Activated naive CD4-positive, alpha-beta T cell (primary cell): ENCODE data around the gene OR52B6.
"Not testable (repeated sequence)": the region's sequence is repeated elsewhere in the genome, so short reads cannot be mapped to it uniquely, and the experiment has no call there.

Experiments
- DNase-seq, 4 experiments: peaks; one replicate each; lab custom pipeline; 2025; lab: John Stamatoyannopoulos, UW

The OR52B6 gene

DNA sequence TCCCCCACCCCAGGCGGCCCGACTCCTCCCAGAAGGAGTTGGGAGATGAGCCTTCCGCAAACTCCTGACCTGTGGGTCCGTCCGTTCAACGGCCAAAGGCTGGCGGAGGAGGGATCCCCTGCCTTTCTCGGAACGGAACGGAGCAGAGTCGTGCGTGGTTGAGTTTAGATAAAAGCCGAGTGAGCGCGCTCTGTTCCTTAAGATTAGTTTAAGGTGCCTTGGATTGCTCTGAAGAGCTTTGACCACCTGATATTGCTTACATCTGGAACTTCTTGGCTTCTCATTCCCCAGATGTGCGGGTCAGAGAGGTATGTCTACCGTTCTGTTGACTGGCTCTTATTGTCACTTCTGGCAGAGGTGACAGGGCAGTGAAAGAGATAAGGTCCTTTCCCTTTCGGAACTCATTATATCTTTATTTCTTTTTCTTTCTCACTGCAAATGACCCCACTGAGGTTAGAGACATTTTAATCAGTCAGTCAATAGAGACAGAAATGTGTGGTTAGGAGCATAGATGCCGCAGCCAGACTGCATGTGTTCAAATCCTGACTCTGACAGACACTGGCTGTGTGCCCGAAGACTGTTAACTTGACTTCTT is 16.0 kb downstream of the OR52B6 start, which contains the start of gene TRIM6:
TSS of gene TRIM6 (plus strand) at position 31 of the 595 bp plus-strand sequence. CDS start at position 292, 261 bp downstream.
- DNase-seq = no peak

DNA sequence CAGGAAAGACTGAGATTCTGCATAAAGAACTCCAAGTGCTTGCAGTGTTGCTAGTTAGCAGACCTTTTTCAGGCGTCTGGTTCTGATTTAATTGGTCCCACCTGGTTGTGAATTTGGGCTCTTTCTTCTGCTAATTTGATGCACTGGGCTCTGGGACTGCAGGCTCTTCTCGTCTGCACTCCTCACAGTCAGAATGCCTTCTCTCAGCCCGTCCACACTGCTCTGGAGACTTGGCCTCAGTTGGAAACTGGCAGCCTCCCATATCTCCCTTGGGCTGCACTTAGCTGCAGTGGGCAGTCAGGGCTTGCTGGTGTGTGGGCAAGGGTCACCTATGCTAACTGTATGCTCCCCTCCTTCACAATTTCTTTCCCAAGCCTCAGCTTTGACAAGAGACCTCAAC is 17.3 kb downstream of the OR52B6 start:
- DNase-seq = no peak

DNA sequence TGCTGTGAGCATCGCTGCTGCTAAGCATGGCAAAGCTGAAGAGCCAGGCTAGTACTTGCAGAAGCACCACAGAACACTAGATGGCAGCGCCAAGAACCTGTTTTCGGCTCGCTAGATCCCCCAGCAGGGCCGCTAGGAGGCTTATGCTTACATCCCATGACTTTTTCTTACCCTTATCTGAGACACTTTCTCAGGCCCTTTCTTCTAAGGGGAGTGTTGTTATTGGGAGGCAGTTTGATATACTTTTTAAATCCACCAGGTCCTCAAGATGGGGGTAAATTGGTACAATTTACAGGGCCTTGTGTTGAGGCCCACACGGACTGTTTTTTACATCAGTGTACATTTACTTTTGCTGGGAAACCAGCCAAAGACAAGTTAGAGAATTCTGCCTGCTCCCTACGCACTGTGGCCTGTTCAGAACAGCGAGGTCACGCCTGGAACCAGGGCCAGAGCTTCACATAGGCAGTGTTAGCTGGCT is 19.7 kb downstream of the OR52B6 start:
- DNase-seq = peak in 2 of 4 experiments; percentile 17 to 45

DNA sequence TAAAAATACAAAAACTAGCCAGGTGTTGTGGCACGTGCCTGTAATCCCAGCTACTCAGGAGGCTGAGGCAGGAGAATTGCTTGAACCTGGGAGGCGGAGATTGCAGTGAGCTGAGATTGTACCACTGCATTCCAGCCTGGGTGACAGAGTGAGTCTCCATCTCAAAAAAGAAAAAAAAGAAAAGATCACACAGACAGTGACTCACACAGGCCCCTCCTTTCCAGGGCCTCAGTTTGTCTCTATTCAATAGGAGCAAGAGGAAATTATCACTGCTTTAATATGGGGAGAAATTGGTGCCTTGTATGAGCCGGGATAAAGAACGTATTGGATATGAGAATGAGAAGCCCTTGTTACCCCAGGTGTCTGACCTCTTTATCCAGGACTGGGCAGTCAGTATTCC is 22.1 kb downstream of the OR52B6 start:
- not testable (repeated sequence) for DNase-seq

DNA sequence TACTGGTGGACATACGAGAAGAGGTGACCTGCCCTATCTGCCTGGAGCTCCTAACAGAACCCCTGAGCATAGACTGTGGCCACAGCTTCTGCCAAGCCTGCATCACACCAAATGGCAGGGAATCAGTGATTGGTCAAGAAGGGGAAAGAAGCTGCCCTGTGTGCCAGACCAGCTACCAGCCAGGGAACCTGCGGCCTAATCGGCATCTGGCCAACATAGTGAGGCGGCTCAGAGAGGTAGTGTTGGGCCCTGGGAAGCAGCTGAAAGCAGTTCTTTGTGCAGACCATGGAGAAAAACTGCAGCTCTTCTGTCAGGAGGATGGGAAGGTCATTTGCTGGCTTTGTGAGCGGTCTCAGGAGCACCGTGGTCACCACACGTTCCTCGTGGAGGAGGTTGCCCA is 22.6 kb downstream of the OR52B6 start:
- DNase-seq = no peak

DNA sequence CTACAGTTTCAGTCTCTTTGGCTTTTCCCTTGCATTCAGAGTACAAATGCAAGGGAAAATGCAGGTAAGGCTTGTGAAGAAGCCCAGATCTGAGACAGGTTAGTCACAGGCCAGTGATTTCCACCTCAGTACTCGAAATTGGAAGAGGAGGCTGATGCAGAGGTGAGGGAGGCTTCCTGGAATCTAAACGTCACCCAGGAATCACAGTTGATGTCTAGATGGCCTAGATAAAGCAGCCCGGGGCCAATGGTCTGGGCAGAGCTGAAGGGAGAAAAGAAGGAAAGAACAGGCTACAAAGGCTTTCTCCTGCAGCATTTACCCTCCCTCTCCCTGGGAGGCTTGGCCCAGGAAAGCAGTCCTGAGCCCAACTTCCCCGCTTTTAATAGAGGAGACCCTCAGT is 24.2 kb downstream of the OR52B6 start:
- no peak for DNase-seq

DNA sequence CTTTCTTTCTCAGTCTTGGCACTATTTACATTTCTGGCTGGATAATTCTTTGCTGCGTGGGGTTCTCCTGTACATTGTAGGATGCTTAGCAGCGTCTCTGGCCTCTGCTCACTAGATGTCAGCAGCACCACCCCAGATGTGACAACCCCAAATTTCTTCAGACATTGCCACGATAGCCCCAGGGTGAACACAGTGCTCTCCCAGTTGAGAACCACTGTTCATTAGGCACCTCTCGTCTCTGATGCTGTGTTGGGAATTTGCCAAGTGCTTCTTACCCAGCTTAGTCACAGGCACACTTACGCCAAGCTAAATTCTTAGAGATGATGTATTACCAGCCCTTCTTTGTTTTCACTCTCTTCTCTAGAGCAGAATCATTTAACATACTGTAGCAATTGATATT is 25.2 kb downstream of the OR52B6 start:
- no peak for DNase-seq

DNA sequence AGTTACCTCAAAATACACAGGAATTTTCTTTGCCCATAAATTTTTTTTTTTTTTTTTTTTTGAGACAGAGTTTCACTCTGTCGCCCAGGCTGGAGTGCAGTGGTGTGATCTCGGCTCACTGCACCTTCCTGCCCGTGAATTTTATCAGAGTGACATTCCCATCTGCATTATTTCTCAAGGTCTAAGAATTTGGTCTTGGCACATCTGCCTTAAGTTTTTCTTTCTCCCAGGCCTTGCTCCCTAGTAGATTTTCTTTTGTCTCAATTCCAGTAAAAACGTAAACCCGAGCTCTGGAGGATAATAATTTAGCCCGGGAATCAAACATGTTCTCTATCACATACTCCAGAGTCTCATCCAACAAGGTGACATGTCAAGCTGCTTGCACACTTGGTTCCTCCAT is 28.1 kb downstream of the OR52B6 start:
- DNase-seq = no peak

DNA sequence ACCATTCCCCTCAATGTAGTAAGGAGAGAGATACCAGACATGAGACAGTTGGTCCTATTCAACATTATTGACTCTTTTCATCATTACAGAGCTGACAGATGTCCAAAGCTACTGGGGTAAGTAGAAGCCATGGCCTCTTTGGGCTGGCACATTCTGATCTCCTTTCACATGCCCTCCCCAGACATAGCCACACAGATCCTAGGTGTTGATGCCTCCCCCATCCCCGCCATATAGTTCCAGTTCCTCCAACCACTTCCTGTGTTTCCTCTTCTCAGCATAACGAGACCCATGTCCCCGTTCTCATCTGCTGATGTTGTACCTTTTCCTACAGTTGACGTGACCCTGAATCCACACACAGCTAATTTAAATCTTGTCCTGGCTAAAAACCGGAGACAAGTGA is 29.8 kb downstream of the OR52B6 start:
- DNase-seq = no peak

DNA sequence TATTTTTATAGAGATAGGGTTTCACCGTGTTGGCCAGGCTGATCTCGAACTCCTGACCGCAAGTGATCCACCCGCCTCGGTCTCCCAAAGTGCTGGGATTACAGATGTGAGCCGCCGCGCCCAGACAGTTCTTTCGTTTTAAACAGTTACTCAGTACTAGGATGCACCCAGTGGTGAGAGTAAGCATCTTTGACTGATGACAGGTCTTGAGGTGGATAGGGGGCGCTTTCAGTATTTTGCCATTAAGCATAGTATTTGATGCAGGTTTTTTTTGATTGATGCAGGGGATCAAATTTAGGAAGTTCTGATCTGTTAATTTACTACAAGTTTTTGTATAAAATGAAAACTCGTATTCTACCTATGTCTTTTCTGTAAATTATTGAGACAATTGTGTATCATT is 30.9 kb downstream of the OR52B6 start:
- no peak for DNase-seq

DNA sequence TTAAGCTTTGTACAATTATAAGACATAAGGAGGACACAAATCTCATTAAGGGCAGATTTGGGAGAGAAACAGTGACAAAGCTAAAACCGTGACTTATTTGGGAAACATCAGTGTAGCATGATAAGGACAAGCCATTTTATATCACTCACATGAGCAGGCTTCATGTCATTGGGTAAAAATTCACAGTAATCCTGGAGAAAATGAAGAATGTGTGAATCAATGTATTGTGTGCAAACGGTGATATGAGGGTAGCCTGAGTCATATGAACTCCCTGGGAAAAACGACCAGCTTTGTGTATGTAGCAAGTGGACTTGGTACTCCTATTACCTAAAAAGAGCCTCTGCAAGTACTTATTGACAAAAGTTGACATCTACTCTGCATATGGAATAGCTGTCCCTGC is 38.1 kb downstream of the OR52B6 start:
- DNase-seq = no peak

DNA sequence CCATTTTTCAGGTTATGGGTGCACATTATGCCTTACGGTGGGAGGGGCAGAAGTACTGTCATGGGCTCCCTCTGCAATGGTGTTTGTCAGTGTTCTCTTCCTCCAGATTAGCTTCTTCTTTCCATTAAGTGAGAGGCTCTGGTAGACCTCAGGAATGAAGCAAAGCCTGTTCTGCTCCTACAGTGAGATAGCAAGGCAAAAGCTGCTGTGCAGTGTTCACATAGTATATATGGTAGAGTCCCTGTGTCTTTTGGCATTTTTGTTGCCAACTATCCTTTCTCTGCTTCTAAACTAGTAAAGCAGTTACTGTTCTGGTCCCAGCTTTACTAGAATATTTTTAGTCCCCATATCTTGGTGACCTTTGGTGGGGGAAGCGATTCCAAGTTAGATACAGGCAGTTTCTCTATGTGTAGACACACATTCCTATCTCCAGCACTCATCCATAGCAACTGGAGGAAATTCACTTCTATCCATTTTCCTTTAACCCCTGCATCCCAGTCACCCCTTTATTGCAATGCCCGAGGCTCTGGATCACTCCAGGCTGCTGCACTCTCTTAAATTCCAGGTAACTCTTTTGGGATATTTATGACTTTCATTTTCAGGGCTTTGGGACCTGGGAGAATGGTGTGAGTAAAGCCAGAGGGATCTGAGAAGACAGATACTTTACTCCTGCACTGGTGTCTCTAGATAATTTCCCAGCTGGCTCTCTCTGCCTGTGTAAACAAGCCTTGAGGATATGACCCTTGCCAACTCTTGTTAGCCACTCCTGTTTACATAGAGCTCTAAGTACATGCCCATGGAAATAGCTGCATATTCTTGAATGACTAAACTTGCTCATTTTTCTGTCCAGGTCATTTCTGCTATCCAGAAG is 40.2 kb downstream of the OR52B6 start:
- no peak for DNase-seq

DNA sequence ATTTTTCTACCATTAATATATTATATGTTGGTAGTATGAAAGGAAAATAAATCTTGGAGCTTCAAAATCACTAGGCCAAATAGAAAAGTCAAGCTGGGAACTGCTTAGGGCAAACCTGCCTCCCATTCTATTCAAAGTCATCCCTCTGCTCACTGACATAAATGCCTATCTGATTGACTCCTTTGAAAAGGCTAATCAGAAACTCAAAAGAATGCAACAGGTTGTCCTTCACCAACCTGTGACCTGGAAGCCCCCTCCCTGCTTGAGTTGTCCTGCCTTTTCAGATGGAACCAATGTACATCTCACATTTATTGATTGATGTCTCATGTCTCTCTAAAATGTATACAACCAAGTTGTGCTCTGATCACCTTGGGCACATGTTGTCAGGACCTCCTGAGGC is 40.9 kb downstream of the OR52B6 start:
- DNase-seq = no peak

DNA sequence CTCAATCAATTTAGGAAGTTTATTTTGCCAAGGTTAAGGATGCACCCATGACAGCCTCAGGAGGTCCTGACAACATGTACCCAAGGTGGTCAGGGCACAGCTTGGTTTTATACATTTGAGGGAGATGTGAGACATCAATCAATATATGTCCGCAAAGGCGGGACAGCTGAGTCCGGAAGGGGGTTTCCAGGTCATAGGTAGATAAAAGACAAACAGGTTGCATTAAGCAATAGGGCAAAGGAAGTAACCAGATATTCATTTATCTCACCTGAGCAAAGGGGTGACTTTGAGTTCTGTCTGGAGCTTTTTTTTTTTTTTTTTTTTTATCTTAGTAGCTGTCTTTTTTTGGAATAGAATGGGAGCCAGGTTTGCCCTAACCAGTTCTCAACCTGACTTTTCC is 42.1 kb downstream of the OR52B6 start:
- DNase-seq = no peak

DNA sequence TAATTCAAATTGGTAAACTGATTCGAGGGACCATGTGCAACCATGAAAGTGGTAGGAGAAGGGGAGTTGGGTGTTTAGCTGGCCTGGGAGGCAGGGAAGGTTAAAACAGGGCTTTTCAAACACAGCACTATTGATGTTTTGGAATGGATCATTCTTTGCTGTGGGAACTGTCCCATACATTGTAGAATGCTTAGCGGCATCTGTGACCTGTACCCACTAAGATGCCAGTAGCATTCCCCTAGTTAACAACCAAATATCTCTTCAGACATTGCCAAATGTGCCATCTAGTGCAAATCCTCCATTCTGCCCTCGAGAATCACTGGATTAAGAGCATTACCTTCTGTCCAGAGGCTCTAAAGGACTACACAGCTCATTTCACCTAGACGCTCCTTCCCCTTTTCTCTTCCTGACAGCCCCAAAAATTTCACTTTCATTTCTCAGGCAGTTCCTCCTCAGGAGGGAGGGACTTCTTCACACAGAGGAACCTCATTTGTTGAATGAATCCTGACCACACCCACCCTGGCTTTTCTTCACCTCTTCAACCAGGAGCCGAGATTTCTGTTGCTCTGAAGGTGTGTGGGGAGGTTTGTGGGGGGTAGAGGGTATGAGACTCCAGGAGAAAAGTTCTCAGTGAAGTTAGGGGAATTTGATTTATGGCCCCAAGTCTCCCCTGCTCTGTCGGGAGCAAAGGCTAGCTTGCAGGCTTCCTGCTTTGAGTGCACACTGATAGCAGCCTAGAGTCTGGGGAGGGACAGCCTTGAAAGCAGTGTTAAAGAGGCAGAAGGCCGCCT is 44.0 kb downstream of the OR52B6 start, which contains the start of gene TRIM34:
TSS of gene TRIM34 (plus strand) at position 513 of the 791 bp plus-strand sequence. CDS start 7,331 bp downstream, outside the sequence.
- DNase-seq = peak in 2 of 4 experiments; percentile 27 to 55

DNA sequence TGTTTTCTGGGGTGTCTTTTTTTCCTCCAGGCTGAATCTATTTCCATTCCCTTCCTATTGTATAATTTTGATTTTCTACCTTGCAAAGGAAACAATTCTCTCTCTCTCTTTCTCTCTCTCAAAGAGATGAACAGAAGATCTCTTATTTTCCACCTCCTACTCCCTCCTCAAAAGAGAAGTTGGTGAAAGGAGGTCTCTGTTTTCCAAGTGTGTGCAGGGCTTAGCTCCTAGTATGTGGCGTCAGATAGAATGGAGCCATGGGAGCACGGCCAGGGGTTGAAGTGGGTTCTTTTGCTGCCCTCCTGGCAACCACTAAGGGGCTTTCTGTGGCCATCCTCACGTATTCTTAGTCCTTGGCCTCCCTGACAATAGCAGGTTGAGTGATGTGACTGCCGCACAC is 44.6 kb downstream of the OR52B6 start:
- no peak for DNase-seq

DNA sequence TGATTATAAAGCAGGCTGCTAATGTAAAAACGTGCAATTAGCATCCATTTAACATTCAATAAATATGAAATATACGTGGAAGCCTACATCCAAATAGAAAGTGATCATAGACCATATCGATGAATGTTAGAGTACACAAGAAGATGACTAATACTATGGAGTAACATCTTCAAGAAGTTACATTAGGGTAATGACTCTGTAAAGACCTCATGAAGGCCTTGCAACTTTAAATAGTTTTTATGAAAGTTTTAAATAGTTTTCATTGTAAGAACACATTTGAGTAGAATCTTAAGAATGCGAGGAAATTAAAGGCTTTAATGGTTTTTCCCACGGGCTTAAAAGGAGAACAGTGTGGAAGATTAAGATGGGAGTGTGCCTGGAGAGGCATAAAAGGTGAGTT is 45.5 kb downstream of the OR52B6 start:
- DNase-seq = no peak

DNA sequence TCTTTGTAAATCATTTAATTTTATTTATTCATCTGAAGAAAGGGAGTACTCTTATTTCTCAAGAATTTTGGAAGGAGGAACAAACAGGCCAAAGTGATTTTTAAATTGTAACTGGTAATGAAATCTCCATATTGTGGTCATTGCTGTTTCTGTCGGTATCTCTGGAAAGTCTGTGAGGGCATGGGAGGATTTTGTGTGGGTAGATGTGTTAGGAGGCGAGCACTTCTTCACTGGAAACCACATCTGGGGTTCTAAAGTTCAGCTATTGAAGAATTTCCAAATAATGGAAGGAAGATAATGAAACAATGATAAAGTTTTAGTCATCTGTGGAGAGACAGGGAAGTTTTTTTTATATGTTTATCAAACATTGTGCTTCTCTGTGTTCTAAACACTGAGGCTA is 50.7 kb downstream of the OR52B6 start:
- no peak for DNase-seq
